Stomach (tissue), 9 donors: Measurements from ENCODE around the gene PMEPA1. TPM values are rescaled to one million over a fixed set of nuclear protein-coding genes. Genes with fewer than 3 reads are reported as not detected.

Source experiments
- DNase-seq, 2 donors: peaks; one replicate each; pipeline versions ENCODE4 v3.0.0 to v3.0.0-alpha.2; 2013 to 2019
- H3K27ac ChIP-seq, 5 donors: fragments of 200-600 bp in 4 of 5; sonication (generic) in 4 of 5; one replicate each; pipeline ENCODE4 v1.5.1; 2013 to 2019; ENCODE audit warnings: mild to moderate bottlenecking in 1 of 5, moderate library complexity in 1 of 5
- H3K27me3 ChIP-seq, 3 donors: fragments of 200-600 bp; sonication (generic); one replicate each; pipeline ENCODE4 v1.5.1; 2017 to 2019; ENCODE audit warnings: mixed run types in 1 of 3
- H3K36me3 ChIP-seq, 4 donors: fragments of 200-600 bp; sonication (generic); 1 replicate in 3 of 4; 2 replicates in 1 of 4; pipeline ENCODE4 v1.5.1; 2016 to 2019
- H3K4me1 ChIP-seq, 4 donors: fragments of 200-600 bp; sonication (generic); one replicate each; pipeline ENCODE4 v1.5.1; 2016 to 2019
- H3K4me3 ChIP-seq, 4 donors: fragments of 200-600 bp; sonication (generic) in 3 of 4; one replicate each; pipeline ENCODE4 v1.5.1; 2016 to 2019; ENCODE audit warnings: mild to moderate bottlenecking in 1 of 4
- H3K9me3 ChIP-seq, 4 donors: fragments of 200-600 bp; sonication (generic); one replicate each; pipeline ENCODE4 v1.5.1; 2016 to 2019
- EP300 ChIP-seq: sonication (generic); formaldehyde crosslinking; IDR thresholded peaks from one replicate; pipeline ENCODE4 v1.6.1; 2017; ENCODE audit warnings: antibody characterized with exemption
- POLR2A ChIP-seq, 4 donors: fragments of 450-650 bp; IDR thresholded peaks; one replicate each; pipeline ENCODE4 v1.6.1; 2016; ENCODE audit warnings: antibody characterized with exemption in 4 of 4, control low read depth in 2 of 4, mild to moderate bottlenecking in 1 of 4, moderate library complexity in 1 of 4
- POLR2AphosphoS5 ChIP-seq, 3 donors: sonication (generic); formaldehyde crosslinking; IDR thresholded peaks; one replicate each; pipeline ENCODE4 v1.6.1; 2016; ENCODE audit warnings: antibody characterized with exemption in 3 of 3
- WGBS, 5 donors: extraction: QIAGEN DNeasy Blood & Tissue Kit in 3 of 5; methylation state at CpG; one replicate each; pipeline versions ENCODE4 v1.1.5 to v1.1.7; 2013 to 2018; 5-methylcytosine and 5-hydroxymethylcytosine counted together
- intact Hi-C: fragments of 100-400 bp; cut with DNase I; formaldehyde crosslinking; loops from one replicate; pipeline ENCODE4 v1.15.1; 2023; ENCODE audit warnings: low total_unique reads
- polyA plus RNA-seq, 3 donors: library from polyadenylated mRNA; stranded (reverse); fragments of 200-250 nt; gene quantifications; one replicate each; pipeline ENCODE4 v1.2.3, GENCODE V29; 2013
- total RNA-seq, 5 donors: library from RNA; depleted of rRNA; stranded (reverse); fragments of >200 nt; gene quantifications; one replicate each; pipeline versions ENCODE4 v1.1.0 to v1.2.3, GENCODE V29; 2014 to 2016
- TF ChIP-seq, protein P1 (sequence below), 7 experiments: fragments of 450-650 bp in 4 of 7; fragments of 200-600 bp in 3 of 7; sonication (generic) in 3 of 7; IDR thresholded peaks; one replicate each; pipeline ENCODE4 v1.5.1; 2016 to 2019; ENCODE audit warnings: antibody characterized with exemption in 7 of 7, control low read depth in 2 of 7, mild to moderate bottlenecking in 1 of 7
- donor health status: healthy with polysubstance abuse.
- donor health status: Bipolar disorder and iron deficiency.
- donor health status: healthy.

Gene PMEPA1
- total and polyA plus RNA-seq, 8 donors, result 5.3 to 17.2 (median 8.0) TPM; not detected in 1

DNA sequence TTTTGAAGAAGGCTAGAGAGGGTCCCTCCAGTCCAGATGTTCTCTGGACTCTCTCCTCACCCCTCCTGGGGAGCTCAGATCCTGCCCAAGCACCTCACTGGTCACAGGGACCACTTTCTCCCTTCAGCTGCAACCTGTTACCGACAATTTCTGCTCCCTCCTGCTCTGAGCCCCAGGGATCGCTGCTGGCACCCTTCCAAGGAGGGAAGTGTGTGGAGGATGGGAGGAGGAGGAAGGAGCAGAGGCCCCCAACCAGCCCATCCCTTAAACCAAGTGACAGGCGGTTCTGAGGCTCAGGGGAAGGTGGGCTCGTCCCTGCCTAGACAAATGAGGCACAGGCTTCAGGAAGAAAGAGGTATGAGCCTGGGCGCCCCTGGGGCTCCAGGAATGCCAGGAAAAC lies 13.9 kb downstream of the PMEPA1 start:
- DNase-seq, result no peak
- H3K27me3 ChIP-seq, result no peaks in the 10 kb centered on the region
- no peak overlapping the region for H3K4me3 ChIP-seq
- WGBS, 5 donors, result 58 to 70% (median 65%) methylated on average over 5 of the region's 5 CpGs
- no peaks in the 10 kb centered on the region for H3K9me3 ChIP-seq
- peak overlapping the region in 2 of 5 donors; percentile 25 to 56 for H3K27ac ChIP-seq
- TF ChIP-seq, protein P1, sequence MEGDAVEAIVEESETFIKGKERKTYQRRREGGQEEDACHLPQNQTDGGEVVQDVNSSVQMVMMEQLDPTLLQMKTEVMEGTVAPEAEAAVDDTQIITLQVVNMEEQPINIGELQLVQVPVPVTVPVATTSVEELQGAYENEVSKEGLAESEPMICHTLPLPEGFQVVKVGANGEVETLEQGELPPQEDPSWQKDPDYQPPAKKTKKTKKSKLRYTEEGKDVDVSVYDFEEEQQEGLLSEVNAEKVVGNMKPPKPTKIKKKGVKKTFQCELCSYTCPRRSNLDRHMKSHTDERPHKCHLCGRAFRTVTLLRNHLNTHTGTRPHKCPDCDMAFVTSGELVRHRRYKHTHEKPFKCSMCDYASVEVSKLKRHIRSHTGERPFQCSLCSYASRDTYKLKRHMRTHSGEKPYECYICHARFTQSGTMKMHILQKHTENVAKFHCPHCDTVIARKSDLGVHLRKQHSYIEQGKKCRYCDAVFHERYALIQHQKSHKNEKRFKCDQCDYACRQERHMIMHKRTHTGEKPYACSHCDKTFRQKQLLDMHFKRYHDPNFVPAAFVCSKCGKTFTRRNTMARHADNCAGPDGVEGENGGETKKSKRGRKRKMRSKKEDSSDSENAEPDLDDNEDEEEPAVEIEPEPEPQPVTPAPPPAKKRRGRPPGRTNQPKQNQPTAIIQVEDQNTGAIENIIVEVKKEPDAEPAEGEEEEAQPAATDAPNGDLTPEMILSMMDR (IDR thresholded peaks at IDR 0.05), result no peak
- TF ChIP-seq POLR2A (IDR thresholded peaks at IDR 0.05), result no peak
- no peak for TF ChIP-seq POLR2AphosphoS5 (IDR thresholded peaks at IDR 0.05)
- peaks cover 18 to 66% (median 45%) of the 10 kb centered on the region in 4 donors for H3K4me1 ChIP-seq
- intact Hi-C loops, result no loop called here
- H3K36me3 ChIP-seq, result no peaks in the 10 kb centered on the region

DNA sequence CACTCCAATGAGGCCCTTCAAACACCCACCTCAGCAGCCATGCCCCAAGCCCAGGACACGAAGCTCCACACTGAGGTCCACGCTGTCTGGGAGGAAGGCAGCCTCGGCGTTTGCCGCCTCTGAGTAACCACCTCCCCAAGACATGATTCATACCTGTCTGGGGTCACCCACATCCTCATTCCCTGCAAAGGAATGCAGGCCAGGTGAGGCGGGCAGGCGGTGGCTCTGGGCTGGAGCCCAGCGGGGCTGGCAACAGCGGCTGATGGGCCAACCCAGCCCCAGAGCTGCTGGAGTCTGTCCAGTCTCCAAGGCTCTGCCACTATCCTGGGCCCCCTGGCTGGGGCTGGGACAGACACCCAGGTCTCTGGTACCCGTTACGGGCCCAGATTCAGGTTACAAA lies 14.8 kb downstream of the PMEPA1 start:
- H3K4me1 ChIP-seq, result peaks cover 18 to 66% (median 45%) of the 10 kb centered on the region in 4 donors
- WGBS, 5 donors, result 39 to 77% (median 42%) methylated on average over 4 to 11 of the region's 11 CpGs
- intact Hi-C loops, result no loop called here
- H3K4me3 ChIP-seq, result no peak overlapping the region
- peak in 1 of 2 donors; percentile 74 for DNase-seq
- peak in 2 of 3 donors; percentile 11 to 33 for TF ChIP-seq POLR2AphosphoS5 (IDR thresholded peaks at IDR 0.05)
- TF ChIP-seq EP300, result no peak
- no peaks in the 10 kb centered on the region for H3K27me3 ChIP-seq
- no peaks in the 10 kb centered on the region for H3K9me3 ChIP-seq
- H3K27ac ChIP-seq, result peak overlapping the region in 3 of 5 donors; percentile 25 to 56 (median 46)
- H3K36me3 ChIP-seq, result no peaks in the 10 kb centered on the region

DNA sequence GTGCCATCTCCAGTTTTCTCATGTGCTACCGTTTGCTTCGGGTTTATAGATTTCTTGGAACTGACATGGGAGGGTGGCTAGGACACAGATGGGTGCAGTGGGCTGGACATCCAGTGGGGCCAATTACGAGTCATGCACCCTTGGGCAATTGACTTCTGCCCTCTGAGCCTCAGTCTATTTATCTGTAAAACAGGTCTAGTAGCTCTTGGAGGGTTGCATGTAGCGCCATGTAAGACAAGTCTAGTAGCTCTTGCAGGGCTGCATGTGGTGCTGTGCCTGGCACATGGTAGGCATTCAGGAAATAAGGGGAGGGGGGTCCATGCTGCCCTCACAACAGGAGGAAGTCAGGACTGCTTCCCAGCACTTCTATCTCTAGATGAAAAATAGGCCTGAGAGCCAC lies 15.3 kb downstream of the PMEPA1 start:
- TF ChIP-seq, protein P1 (IDR thresholded peaks at IDR 0.05), result no peak
- TF ChIP-seq EP300, result no peak
- TF ChIP-seq POLR2A (IDR thresholded peaks at IDR 0.05), result no peak
- TF ChIP-seq POLR2AphosphoS5 (IDR thresholded peaks at IDR 0.05), result no peak
- peak overlapping the region in 2 of 5 donors; percentile 46 to 56 for H3K27ac ChIP-seq
- intact Hi-C loops, result no loop called here

DNA sequence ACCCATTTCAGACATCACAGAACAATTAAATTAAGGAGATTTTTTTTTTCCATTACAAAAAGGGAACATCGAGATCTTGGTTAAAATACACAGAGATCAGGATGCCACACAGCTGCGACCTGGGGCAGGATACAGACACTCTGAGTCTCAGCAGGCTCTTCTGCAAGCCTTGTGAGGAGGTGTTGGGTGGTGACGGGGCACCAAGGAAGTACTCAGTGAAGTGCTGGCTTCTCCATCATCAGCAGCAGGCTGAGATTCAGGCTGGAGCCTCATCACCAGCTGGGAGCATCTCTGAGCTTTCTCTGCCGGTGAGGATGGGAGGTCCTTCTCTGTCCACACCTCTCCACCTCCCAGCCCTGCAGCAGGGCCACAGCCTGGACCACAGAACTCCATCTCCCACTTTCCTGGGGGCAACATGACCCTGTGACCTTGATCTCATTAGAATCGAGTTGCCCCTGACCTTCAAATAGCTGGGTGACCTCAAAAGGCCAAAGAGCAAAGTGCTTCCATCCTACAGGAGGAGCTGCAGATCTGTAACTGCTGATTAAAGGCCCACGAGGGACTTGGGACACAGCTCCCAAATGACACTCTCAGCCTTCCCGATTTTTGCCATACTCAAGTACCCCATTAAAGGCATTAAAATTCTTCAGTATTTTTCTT lies 16.0 kb downstream of the PMEPA1 start:
- no peak overlapping the region for H3K4me3 ChIP-seq
- no peaks in the 10 kb centered on the region for H3K36me3 ChIP-seq
- H3K4me1 ChIP-seq, result peaks cover 18 to 66% (median 47%) of the 10 kb centered on the region in 4 donors
- intact Hi-C loops, result no loop called here
- H3K9me3 ChIP-seq, result no peaks in the 10 kb centered on the region
- peak overlapping the region in 1 of 5 donors; percentile 47 for H3K27ac ChIP-seq
- 55 to 70% (median 61%) methylated on average over 6 to 7 of the region's 7 CpGs for WGBS, 5 donors
- no peaks in the 10 kb centered on the region for H3K27me3 ChIP-seq
- no peak for DNase-seq
- TF ChIP-seq, protein P1 (IDR thresholded peaks at IDR 0.05), result no peak
- TF ChIP-seq EP300 (no peak), POLR2AphosphoS5 (IDR thresholded peaks at IDR 0.05) (no peak), POLR2A (IDR thresholded peaks at IDR 0.05) (no peak)

More for the DNA sequence above, 15.3 kb downstream of the PMEPA1 start:
- Histone ChIP-seq H3K4me3 (no peak overlapping the region), H3K4me1 (peaks cover 18 to 66% (median 46%) of the 10 kb centered on the region in 4 donors), H3K27me3 (no peaks in the 10 kb centered on the region), H3K36me3 (no peaks in the 10 kb centered on the region), H3K9me3 (no peaks in the 10 kb centered on the region)
- 81 to 92% (median 89%) methylated on average over 4 of the region's 4 CpGs for WGBS, 5 donors
- DNase-seq, result no peak
